ENCODE results near the gene TREX2. TPM values are rescaled to one million over a fixed set of nuclear protein-coding genes. Genes with fewer than 3 reads are reported as not detected.

The TREX2 gene
- total and polyA plus RNA-seq, 2 of the 8 experiments (the other 6 are each of a cell fraction or from before 2014, with no cell fraction given), result 0.71 to 0.80 TPM

DNA sequence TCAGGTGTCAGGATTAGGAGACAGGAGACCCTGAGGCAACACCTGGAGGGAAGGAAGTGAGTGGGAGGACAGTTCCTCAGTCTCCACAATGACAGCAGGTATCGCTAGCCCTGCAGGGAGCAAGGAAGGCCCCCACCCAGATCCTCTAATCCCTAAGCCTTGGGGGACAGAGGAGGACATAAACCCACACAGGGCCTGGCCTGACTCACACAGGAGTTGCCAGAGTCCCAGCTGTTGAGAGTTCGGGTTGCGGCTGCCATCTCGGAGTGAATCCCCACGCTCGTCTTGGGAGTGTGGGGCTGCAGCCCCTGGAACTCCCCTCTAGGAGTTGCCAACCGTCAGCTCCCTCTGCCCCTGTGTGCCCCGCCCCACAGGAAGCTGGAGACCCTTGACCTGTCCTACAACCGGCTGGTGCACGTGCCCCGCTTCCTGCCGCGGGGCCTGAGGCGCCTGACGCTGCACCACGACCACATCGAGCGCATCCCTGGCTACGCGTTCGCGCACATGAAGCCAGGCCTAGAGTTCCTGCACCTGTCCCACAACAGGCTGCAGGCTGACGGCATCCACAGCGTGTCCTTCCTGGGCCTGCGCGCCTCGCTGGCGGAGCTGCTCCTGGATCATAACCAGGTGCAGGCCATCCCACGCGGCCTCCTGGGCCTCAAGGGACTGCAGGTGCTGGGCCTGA lies 39.7 kb upstream of the TREX2 start:
- H3K4me1 ChIP-seq (replicated peaks in 1 of 4; ENCODE audit: control insufficient read depth in 3 of 4, insufficient read depth in 4 of 4, low read length in 3 of 4), result peaks cover 0 to 6% (median 0%) of the 10 kb centered on the region in 4 experiments; a peak in 2 of 7 replicates
- H3K27me3 ChIP-seq (replicated peaks in 1 of 4; ENCODE audit: control insufficient read depth in 3 of 4, extremely low read depth in 1 of 4, insufficient read depth in 3 of 4, low read length in 3 of 4), result no peaks in the 10 kb centered on the region
- H3K9ac ChIP-seq (replicated peaks in 1 of 4; ENCODE audit: extremely low read depth in 1 of 4, low read depth in 3 of 4, low read length in 3 of 4), result no peak overlapping the region
- 70% methylated on average over 2 of the region's 30 CpGs; no CpG with 5 or more reads in 1 of the 2 experiments for WGBS, 2 experiments (ENCODE audit: extremely low coverage in 1 of 2, insufficient coverage in 1 of 2, insufficient read length in 1 of 2, insufficient replicate concordance in 2 of 2, low coverage in 1 of 2, low lambda C conversion rate in 2 of 2, missing lambda C conversion rate in 1 of 2)
- CTCF ChIA-PET (ENCODE audit: partially characterized antibody), result interaction anchor here (0.6 to 4.3 kb wide), 5 partner anchors 13 to 164 kb away, joined by 3 to 39 read pairs (median 3); partner anchors contain the start of gene HAUS7
- H2AK5ac ChIP-seq (ENCODE audit: low read depth, low read length), result no peak overlapping the region
- H2AFZ ChIP-seq (ENCODE audit: low read length), result no peak overlapping the region
- no peak overlapping the region for H3K27ac ChIP-seq (ENCODE audit: low read depth, low read length)
- H3K18ac ChIP-seq (ENCODE audit: extremely low read depth, low read length), result no peak overlapping the region
- no peak overlapping the region for H4K91ac ChIP-seq (replicated peaks; ENCODE audit: insufficient read length, low read length)
- no peak overlapping the region for H2BK5ac ChIP-seq (ENCODE audit: low read depth, low read length)
- TF ChIP-seq ZNF274 (IDR thresholded peaks at IDR 0.05; ENCODE audit: borderline replicate concordance, extremely low read depth, low read length) (no peak), CHD2 (IDR thresholded peaks at IDR 0.05; ENCODE audit: low read length) (no peak)
- H3K36me3 ChIP-seq (ENCODE audit: control insufficient read depth in 2 of 4, insufficient read depth in 4 of 4, low read length in 3 of 4), result no peaks in the 10 kb centered on the region
- H3K23me2 ChIP-seq (ENCODE audit: low read depth, low read length), result no peaks in the 10 kb centered on the region
- no peak overlapping the region for H3K4me2 ChIP-seq (ENCODE audit: insufficient read depth in 1 of 2, low read depth in 2 of 2, low read length in 2 of 2)
- H2BK120ac ChIP-seq (replicated peaks; ENCODE audit: low read depth, low read length), result no peak overlapping the region
- H3K4ac ChIP-seq (replicated peaks; ENCODE audit: insufficient read length, low read depth, low read length), result no peak overlapping the region
- no peaks in the 10 kb centered on the region for H3K79me1 ChIP-seq (ENCODE audit: low read depth, low read length)
- H3K56ac ChIP-seq (replicated peaks; ENCODE audit: insufficient read length, low read depth, low read length), result no peak overlapping the region
- no peaks in the 10 kb centered on the region for H3K9me3 ChIP-seq (ENCODE audit: insufficient read depth in 2 of 2, low read depth in 1 of 2, low read length in 1 of 2)
- DNase-seq (ENCODE audit: low read depth in 1 of 2, low spot score in 2 of 2), result no peak
- H4K8ac ChIP-seq (ENCODE audit: extremely low read depth, insufficient read depth, low read length), result no peak overlapping the region
- peak overlapping the region; percentile 61; the same call in 1 of the 2 replicates for H2BK15ac ChIP-seq (ENCODE audit: low read length)
- H3K23ac ChIP-seq (ENCODE audit: insufficient read length), result no peak overlapping the region
- FAIRE-seq, result no peak
- no peak overlapping the region for H3K4me3 ChIP-seq (ENCODE audit: extremely low read depth in 1 of 4, insufficient read depth in 2 of 4, low read depth in 3 of 4, low read length in 4 of 4)
- no peaks in the 10 kb centered on the region for H3K79me2 ChIP-seq (ENCODE audit: control insufficient read depth in 1 of 2, insufficient read depth in 2 of 2, low read length in 2 of 2)
- no peak overlapping the region for H4K5ac ChIP-seq (ENCODE audit: insufficient read length, low read depth, low read length)
- H3K14ac ChIP-seq (ENCODE audit: insufficient read length), result no peak overlapping the region
- POLR2A ChIA-PET (ENCODE audit: partially characterized antibody), result interaction anchor here (0.9 kb wide), 1 partner anchor 9 kb away, joined by 4 read pairs; the partner anchor contains the start of gene BGN
- H2BK20ac ChIP-seq (ENCODE audit: low read length), result no peak overlapping the region
- no peak overlapping the region for H2BK12ac ChIP-seq (ENCODE audit: low read depth, low read length)
- no peaks in the 10 kb centered on the region for H4K20me1 ChIP-seq (replicated peaks in 1 of 2; ENCODE audit: control insufficient read depth in 1 of 2, insufficient read depth in 2 of 2, low read length in 2 of 2)

All from H1 (cell line).